ENCODE data around the gene CRHR1.

DNA sequence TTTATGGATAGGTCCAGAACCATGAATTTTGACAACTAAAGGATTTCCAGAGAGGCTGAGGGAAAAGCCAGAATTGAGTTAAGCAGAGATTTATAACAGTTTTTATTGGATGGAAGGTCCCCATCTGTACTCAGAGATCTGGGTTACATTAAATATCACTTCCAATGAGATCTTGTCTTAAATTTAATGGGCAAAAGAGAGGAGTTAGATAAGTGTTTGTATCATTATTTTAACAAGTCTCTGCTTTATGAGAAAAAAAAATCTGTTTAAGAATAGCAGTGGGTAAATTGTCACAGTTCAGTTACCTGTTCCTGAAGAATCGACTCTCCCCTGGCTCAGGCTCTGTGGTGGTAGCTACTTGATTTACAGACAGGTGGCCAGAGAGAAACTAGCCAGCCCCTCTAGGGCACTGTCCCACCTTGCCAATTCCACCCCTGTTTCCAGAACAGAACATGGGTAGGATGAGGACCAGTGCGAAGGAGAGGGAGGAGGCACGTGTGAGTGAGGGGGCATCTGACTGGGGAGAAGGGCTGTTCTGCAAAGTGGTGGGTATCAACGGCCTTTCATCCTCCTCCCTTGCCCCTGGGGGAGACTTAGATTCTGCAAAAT lies 22.1 kb upstream of the CRHR1 start:
- TF ChIP-seq, protein P1, sequence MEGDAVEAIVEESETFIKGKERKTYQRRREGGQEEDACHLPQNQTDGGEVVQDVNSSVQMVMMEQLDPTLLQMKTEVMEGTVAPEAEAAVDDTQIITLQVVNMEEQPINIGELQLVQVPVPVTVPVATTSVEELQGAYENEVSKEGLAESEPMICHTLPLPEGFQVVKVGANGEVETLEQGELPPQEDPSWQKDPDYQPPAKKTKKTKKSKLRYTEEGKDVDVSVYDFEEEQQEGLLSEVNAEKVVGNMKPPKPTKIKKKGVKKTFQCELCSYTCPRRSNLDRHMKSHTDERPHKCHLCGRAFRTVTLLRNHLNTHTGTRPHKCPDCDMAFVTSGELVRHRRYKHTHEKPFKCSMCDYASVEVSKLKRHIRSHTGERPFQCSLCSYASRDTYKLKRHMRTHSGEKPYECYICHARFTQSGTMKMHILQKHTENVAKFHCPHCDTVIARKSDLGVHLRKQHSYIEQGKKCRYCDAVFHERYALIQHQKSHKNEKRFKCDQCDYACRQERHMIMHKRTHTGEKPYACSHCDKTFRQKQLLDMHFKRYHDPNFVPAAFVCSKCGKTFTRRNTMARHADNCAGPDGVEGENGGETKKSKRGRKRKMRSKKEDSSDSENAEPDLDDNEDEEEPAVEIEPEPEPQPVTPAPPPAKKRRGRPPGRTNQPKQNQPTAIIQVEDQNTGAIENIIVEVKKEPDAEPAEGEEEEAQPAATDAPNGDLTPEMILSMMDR (IDR thresholded peaks at IDR 0.05; ENCODE audit: borderline replicate concordance, extremely low read depth, low read length, poor library complexity, severe bottlenecking), result no peak
- no peak for TF ChIP-seq EZH2 (IDR thresholded peaks at IDR 0.05; ENCODE audit: borderline replicate concordance, low read depth, low read length, severe bottlenecking)
